Mononuclear cell (primary cell): Measurements from ENCODE around the gene RNF13. TPM values are rescaled to one million over a fixed set of nuclear protein-coding genes. Genes with fewer than 3 reads are reported as not detected.
"Not testable (repeated sequence)": the region's sequence is repeated elsewhere in the genome, so short reads cannot be mapped to it uniquely, and the experiment has no call there.

Experiments used
- H3K27me3 ChIP-seq: 2 replicates; pipeline ENCODE4 v1.6.0; 2011; ENCODE audit warnings: low read length, control low read depth; ENCODE audit not compliant: insufficient read depth
- H3K4me1 ChIP-seq: 2 replicates; pipeline ENCODE4 v1.5.1; 2011; ENCODE audit warnings: mild to moderate bottlenecking, low read length, control low read depth; ENCODE audit not compliant: insufficient read depth
- H3K4me3 ChIP-seq: 2 replicates; pipeline ENCODE4 v1.5.1; 2011; ENCODE audit warnings: mild to moderate bottlenecking, low read length, moderate library complexity
- H3K9me3 ChIP-seq: 2 replicates; pipeline ENCODE4 v1.5.1; 2011; ENCODE audit warnings: low read depth, mild to moderate bottlenecking, control low read depth, low read length
- total RNA-seq: library from RNA; depleted of rRNA; stranded (reverse); fragments of >200 nt; gene quantifications from one replicate; pipeline ENCODE4 v1.2.3, GENCODE V29; 2012

The RNF13 gene
- total RNA-seq, 1 donor, result 170 TPM

DNA sequence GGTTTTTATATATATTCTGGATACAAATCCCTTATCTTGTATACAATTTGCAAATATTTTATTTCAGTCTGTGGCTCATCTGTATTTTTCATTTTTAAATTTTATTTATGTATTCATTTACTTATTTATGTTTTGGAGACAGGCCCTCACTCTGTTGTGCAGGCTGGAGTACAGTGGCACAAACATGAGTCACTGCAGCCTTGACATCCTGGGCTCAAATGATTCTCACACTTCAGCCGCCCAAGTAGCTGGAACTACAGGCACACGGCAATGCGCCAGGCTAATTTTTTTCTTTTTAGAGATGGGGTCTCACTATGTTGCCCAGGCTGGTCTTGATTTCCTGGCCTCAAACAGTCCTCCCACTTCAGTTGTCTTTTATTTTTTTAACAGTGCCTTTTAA lies 107.1 kb downstream of the RNF13 start:
- Histone ChIP-seq H3K4me3 (no peak overlapping the region), H3K9me3 (no peaks in the 10 kb centered on the region), H3K27me3 (no peaks in the 10 kb centered on the region), H3K4me1 (no peaks in the 10 kb centered on the region)

DNA sequence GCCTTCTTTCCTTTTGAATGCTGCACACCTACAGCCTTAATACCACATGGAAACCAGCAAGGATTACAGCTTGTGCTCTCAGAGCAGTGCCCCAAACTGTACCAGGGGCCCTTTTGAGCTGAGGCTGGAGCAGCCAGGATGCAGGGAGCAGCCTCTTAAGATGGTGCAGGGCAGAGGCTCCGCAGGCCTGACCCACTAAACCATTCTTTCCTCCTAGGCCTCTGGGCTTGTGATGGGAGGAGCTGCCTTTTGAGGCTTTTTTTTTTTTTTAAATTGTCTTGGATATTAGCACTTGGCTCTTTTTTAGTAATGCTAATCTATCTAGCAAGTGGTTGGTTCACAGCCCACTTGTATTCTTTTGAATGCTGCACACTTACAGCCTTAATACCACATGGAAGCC lies 120.0 kb downstream of the RNF13 start:
- Histone ChIP-seq H3K27me3 (no peaks in the 10 kb centered on the region), H3K9me3 (no peaks in the 10 kb centered on the region), H3K4me1 (peaks cover 9% of the 10 kb centered on the region), H3K4me3 (no peak overlapping the region)

DNA sequence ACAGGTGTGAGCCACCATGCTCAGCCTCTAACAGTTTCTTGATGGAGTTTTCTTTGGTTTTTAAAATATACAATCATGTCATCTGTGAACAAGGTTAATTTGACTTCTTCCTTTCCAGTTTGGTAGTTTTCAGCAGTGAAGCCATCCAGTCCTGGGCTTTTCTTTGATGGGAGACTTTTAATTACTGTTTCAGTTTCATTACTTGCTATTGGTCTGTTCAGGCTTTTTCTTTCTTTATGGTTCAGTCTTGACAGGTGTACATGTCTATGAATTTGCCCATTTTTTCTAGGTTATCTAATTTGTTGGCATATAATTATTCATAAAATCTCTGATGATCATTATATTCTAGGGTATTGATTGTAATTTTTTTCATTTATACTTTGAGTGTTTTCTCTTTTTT lies 120.8 kb downstream of the RNF13 start:
- peaks cover 9% of the 10 kb centered on the region for H3K4me1 ChIP-seq
- H3K9me3 ChIP-seq, result no peaks in the 10 kb centered on the region
- H3K4me3 ChIP-seq, result no peak overlapping the region
- no peaks in the 10 kb centered on the region for H3K27me3 ChIP-seq

DNA sequence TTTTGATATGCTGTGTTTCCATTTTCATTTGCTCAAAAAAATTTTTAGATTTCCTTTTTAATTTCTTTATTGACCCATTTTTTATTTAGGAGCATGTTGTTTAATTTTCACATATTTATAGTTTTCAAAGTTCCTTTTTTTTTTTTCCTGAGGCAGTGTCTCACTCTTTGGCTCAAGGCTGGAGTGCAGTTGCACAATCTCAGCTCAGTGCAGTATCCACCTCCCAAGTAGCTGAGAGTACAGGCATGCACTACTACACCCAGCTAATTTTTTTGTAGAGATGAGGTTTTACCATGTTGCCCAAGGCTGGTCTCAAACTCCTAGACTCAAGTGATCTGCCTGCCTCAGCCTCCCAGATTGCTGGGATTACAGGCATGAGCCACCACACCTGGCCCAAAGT lies 121.5 kb downstream of the RNF13 start:
- no peak overlapping the region for H3K4me3 ChIP-seq
- peaks cover 9% of the 10 kb centered on the region for H3K4me1 ChIP-seq
- no peaks in the 10 kb centered on the region for H3K9me3 ChIP-seq
- no peaks in the 10 kb centered on the region for H3K27me3 ChIP-seq

DNA sequence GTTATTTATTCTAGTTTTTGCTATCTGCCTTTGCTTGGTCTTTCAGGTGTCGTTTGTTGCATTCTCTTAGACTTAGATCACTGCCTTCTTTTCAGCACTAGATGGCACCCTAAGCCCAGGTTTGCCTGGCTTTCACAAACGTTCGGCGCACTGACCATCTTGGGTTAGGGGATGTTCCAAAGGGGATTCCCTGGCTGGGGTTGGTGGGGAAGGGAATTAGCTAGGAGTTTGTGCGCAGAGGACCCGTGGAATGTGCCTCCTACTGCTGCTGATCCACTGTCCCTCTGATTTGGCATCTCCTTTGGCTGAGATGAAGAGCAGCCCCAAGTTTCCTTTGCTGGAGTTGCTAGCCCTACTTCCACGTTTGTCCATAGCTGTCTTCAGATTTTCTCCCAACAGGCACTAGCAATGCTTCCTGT lies 123.8 kb downstream of the RNF13 start:
- H3K27me3 ChIP-seq, result no peaks in the 10 kb centered on the region
- H3K4me3 ChIP-seq, result no peak overlapping the region
- H3K4me1 ChIP-seq, result peaks cover 9% of the 10 kb centered on the region
- no peaks in the 10 kb centered on the region for H3K9me3 ChIP-seq

DNA sequence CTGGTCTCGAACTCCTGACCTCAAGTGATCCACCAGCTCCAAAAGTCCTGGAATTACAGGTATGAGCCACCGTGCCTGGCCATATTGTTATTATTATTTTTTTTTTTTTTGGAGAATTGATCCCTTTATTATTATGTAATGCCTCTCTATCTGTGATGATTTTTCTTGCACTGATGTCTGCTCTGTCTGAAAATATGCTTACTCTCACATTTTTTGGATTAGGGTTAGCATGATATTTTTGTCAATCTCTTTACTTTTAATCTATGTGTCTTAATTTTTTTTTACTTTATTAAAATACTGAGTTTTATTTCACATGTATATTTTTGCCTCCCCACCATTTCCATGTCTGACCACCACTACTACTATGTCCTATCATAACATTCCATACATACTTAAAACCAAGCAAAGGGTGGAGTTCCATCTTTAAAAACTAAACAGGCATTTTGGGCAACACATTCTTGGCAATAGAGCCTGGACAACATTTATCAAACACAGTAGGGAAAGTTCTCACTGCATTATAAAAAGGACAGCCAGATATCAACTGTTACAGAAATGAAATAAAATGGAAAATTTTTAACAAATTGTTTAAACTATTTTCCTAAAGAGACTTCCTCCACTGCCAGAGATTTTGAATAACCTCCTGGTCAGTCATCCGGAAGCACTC lies 125.5 kb downstream of the RNF13 start:
- not testable (repeated sequence) for H3K4me3 ChIP-seq, H3K4me1 ChIP-seq, H3K9me3 ChIP-seq, H3K27me3 ChIP-seq

DNA sequence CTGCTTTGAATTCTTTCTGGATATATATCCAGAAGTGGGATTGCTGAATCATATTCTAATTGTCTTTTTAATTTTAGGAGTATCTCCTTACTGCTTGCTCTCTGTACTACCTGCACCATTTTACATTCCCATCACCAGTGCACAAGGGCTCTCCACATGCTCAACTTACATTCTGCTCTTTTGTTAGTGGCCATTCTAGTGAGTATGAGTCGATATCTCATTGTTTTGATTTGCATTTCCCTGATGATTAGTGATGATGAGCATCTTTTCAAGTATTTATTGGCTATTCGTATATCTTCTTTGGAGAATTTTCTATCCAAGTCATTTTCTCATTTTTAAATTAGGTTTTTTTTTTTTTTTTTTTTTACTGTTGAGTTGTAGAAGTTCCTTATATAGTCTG lies 128.2 kb downstream of the RNF13 start:
- H3K4me1 ChIP-seq, result peaks cover 4% of the 10 kb centered on the region
- H3K27me3 ChIP-seq, result no peaks in the 10 kb centered on the region
- no peaks in the 10 kb centered on the region for H3K9me3 ChIP-seq

DNA sequence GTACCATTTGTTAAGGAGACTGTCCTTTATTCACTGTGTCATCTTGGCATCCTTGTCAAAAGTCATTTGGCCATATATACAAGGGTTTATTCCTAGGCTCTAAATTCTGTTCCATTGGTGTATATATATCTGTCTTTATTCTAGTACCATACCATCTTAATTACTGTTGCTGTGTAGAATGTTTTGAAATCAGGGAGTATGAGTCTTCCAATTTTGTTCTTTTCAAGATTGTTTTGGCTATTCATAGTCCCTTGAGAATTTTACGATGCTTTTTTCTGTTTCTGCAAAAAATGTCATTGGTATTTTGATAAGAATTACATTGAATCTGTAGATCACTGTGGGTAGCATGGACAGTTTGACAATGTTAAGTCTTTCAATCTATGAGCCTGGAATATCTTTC lies 128.9 kb downstream of the RNF13 start:
- Histone ChIP-seq H3K4me1 (peaks cover 2% of the 10 kb centered on the region), H3K4me3 (no peak overlapping the region), H3K9me3 (no peaks in the 10 kb centered on the region), H3K27me3 (no peaks in the 10 kb centered on the region)

More for the DNA sequence above, 128.2 kb downstream of the RNF13 start:
- no peak overlapping the region for H3K4me3 ChIP-seq

DNA sequence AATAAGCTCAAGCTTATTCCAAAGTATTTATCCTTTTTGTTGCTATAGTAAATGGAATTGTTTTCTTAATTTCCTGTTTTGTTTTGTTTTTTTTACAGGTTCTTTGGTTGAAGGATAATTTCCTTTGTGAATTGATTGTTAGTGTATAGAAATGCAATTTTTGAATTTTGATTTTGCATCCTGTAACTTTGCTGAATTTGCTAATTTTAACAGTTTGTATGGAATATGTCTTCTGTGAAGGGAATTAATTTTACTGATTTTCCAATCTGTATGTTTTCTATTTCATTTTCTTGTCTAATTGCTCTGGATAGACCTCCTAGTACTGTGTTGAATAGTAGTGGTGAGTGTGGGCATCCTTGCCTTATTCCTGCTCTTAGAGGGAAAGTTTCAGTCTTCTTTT lies 129.4 kb downstream of the RNF13 start:
- H3K4me1 ChIP-seq, result no peaks in the 10 kb centered on the region
- no peaks in the 10 kb centered on the region for H3K27me3 ChIP-seq
- no peaks in the 10 kb centered on the region for H3K9me3 ChIP-seq
- no peak overlapping the region for H3K4me3 ChIP-seq

DNA sequence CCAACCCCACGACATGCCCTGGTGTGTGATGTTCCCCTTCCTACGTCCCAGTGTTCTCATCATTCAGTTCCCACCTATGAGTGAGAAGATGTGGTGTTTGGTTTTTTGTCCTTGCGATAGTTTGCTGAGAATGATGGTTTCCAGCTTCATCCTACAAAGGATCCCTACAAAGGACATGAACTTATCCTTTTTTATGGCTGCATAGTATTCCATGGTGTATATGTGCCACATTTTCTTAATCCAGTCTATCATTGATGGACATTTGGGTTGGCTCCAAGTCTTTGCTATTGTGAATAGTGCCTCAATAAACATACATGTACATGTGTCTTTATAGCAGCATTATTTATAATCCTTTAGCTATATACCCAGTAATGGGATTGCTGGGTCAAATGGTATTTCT lies 131.0 kb downstream of the RNF13 start:
- not testable (repeated sequence) for H3K27me3 ChIP-seq, H3K4me1 ChIP-seq, H3K9me3 ChIP-seq, H3K4me3 ChIP-seq

DNA sequence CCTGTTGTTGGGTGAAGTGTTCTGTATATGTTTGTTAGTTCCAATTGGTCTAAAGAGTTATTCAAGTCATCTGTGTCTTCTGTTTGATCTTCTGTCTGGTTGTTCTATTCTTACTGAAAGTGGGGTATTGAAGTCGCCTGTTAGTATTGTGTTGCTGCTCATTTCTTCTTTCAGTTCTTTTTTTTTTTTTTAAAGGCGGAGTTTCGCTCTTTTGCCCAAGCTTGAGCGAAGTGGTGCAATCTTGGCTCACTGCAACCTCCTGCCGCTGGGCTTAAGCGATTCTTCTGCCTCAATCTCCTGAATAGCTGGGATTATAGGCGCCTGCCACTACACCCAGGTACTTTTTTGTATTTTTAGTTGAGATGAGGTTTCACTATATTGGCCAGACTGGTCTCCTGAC lies 134.2 kb downstream of the RNF13 start:
- H3K4me3 ChIP-seq, result no peak overlapping the region
- no peaks in the 10 kb centered on the region for H3K4me1 ChIP-seq
- no peaks in the 10 kb centered on the region for H3K9me3 ChIP-seq

DNA sequence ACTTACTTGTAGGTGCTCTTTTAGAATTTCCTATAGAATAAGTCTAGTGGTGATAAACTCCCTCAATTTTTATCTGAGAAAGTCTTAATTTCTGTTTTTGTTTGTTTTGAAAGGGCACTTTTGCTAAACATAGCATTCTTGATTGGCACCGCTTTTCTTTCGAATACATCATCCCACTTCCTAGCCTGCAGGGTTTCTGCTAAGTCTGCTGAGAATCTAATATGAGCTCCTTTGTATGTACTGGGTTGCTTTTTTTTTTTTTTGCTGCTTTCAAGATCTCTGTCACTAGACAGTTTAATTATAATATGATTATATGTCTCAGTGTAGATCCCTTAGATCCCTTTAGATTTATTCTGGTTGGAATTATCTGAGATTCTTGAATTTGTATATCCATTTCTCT lies 136.2 kb downstream of the RNF13 start:
- no peaks in the 10 kb centered on the region for H3K27me3 ChIP-seq
- no peaks in the 10 kb centered on the region for H3K9me3 ChIP-seq

More for the DNA sequence above, 134.2 kb downstream of the RNF13 start:
- H3K27me3 ChIP-seq, result no peaks in the 10 kb centered on the region

DNA sequence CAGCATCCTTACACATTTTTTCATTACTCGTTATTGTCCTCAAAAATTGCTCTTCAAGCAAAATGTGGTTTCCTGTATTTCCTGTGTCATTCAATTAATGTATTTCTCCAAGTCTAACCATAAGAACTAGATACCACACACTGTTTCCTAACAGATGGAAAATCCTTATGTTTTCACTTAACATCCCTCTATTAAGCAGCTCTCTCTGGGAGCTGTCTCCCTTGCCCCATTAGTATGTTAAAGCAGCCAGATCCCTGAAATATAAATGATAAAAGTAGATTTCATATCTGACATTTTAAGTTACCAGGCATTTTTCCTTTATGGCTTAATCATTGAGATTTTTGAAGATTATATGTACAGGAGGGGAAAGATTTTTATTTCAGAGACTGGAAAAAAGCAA lies 141.8 kb downstream of the RNF13 start:
- Histone ChIP-seq H3K4me1 (no peaks in the 10 kb centered on the region), H3K27me3 (no peaks in the 10 kb centered on the region), H3K4me3 (no peak overlapping the region), H3K9me3 (no peaks in the 10 kb centered on the region)

More for the DNA sequence above, 136.2 kb downstream of the RNF13 start:
- Histone ChIP-seq H3K4me3 (no peak overlapping the region), H3K4me1 (no peaks in the 10 kb centered on the region)

DNA sequence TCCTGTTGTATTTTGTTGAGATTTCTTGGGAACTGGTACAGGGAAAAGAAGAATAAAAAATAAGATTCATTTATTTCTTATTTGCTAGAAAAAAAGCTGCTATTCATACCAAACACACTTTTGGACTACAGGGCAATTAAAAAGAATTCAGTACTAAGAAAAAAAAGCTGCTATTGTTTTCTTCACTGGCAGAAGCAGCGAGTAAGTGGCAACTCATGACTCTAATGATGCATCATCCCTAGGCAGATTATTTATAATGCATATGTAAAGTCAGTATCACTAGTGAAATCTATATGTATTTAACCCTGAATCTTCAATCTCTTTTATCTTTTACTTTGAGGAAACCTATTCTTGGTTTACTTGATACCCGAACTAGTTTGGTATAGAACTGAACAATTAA lies 142.4 kb downstream of the RNF13 start:
- no peaks in the 10 kb centered on the region for H3K27me3 ChIP-seq
- H3K4me1 ChIP-seq, result no peaks in the 10 kb centered on the region
- no peaks in the 10 kb centered on the region for H3K9me3 ChIP-seq
- no peak overlapping the region for H3K4me3 ChIP-seq

DNA sequence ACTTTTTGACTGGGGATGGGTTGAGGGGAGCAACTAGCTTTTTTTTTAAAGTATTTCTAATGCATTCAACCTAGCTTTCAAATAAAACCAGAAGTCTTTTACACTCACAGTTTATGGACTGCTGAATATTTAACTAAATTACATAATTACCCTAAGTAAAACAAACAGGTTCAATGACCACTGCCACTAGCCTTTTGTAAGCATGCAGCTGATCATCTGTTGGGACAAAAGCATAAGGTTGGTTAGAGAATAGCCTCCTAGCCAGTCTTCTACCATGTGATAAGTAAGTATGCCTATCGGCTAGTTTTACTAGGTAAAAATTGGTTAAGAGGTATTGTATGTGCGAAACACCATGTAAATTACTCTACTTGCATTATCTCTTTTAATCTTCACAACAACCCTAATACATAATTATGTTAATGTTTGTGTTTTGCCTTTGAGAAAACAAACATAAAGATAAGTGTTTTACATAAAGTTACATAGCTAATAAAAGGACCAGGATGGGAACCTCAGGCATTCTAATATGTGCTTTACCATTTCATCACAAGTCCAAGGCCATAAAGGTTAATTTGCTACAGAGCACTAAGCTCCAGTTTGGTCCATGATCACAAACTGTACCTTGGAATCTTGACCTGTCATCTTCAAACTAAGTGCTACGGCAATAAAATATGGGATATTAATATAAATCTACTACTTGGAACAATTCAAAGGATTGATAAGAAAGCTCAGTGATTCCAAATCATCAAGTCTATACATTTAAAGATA lies 144.5 kb downstream of the RNF13 start:
- H3K4me1 ChIP-seq, result no peaks in the 10 kb centered on the region
- H3K27me3 ChIP-seq, result no peaks in the 10 kb centered on the region
- H3K9me3 ChIP-seq, result no peaks in the 10 kb centered on the region
- H3K4me3 ChIP-seq, result no peak overlapping the region
